Fibroblast of mammary gland (primary cell): Measurements from ENCODE around the gene MYO18B.

Experiments
- DNase-seq: peaks from one replicate; pipeline ENCODE4 v3.0.0-alpha.2; 2010; ENCODE audit warnings: low read depth
- H3K4me3 ChIP-seq: 2 replicates; pipeline ENCODE4 v1.5.1; 2011; ENCODE audit warnings: low read depth, mild to moderate bottlenecking, low read length, moderate library complexity; ENCODE audit not compliant: control insufficient read depth
- CTCF ChIP-seq: conservative IDR thresholded peaks from 2 replicates; pipeline ENCODE4 v1.5.1; 2011; ENCODE audit warnings: low read depth, low read length, inconsistent platforms; ENCODE audit not compliant: control insufficient read depth, insufficient read depth

The MYO18B gene

GRCh38 chr22:25739659-25740344, 2.2 kb upstream of the MYO18B start:
- H3K4me3 ChIP-seq: no peak overlapping the region
- DNase-seq: no peak
- no peak for TF ChIP-seq CTCF

GRCh38 chr22:25742918-25743708, 1.1 kb downstream of the MYO18B start:
- no peak for DNase-seq
- no peak for TF ChIP-seq CTCF
- no peak overlapping the region for H3K4me3 ChIP-seq

GRCh38 chr22:25744694-25745093, 2.7 kb downstream of the MYO18B start:
- no peak overlapping the region for H3K4me3 ChIP-seq
- TF ChIP-seq CTCF: no peak
- no peak for DNase-seq

GRCh38 chr22:25745341-25746011, 3.5 kb downstream of the MYO18B start:
- no peak for TF ChIP-seq CTCF
- DNase-seq: peak; percentile 86
- H3K4me3 ChIP-seq: no peak overlapping the region

- TF ChIP-seq CTCF: no peak
- DNase-seq: peak; percentile 82
- H3K4me3 ChIP-seq: no peak overlapping the region
These were observed 4.0 kb downstream of the MYO18B start for GRCh38 chr22:25746012-25746373.

GRCh38 chr22:25747245-25747944, 5.4 kb downstream of the MYO18B start:
- H3K4me3 ChIP-seq: no peak overlapping the region
- DNase-seq: peak; percentile 99
- no peak for TF ChIP-seq CTCF
